GM10248 (cell line): ENCODE measurements around the gene MMD2.
"Not testable (repeated sequence)": the region's sequence is repeated elsewhere in the genome, so short reads cannot be mapped to it uniquely, and the experiment has no call there.

ENCODE experiments used
- CTCF ChIA-PET: fragments of 300-600 bp; sonication (Branson Sonifier 250); formaldehyde crosslinking; extraction: SDS; loops from one replicate; lab custom pipeline; 2021; ENCODE audit warnings: antibody characterized with exemption; lab: Yijun Ruan, JAX
- POLR2A ChIA-PET: fragments of 350-650 bp; sonication (Branson Sonifier 250); formaldehyde crosslinking; extraction: SDS; loops from one replicate; lab custom pipeline; 2020; ENCODE audit warnings: antibody characterized with exemption; lab: Yijun Ruan, JAX
- DNase-seq: peaks from one replicate; pipeline ENCODE4 v3.0.0; 2012; ENCODE audit errors: extremely low spot score
- CTCF ChIP-seq: IDR thresholded peaks from 2 replicates; pipeline ENCODE4 v1.5.1; 2012; ENCODE audit warnings: mild to moderate bottlenecking, low read depth; ENCODE audit errors: extremely low read depth, missing control alignments, control extremely low read depth

MMD2 gene

GRCh38 chr7:4998244-4998643 is 39.3 kb upstream of the MMD2 start:
- DNase-seq, result no peak
- ChIA-PET POLR2A (no interaction called here), CTCF (interaction anchor here (0.9 to 2.0 kb wide), 2 partner anchors 22 to 24 kb away, joined by 3 to 8 read pairs; no protein-coding TSS in a partner anchor)
- no peak for TF ChIP-seq CTCF

- TF ChIP-seq CTCF, result no peak
- ChIA-PET CTCF (interaction anchor here (0.9 to 3.7 kb wide), 3 partner anchors 9 to 49 kb away, joined by 3 to 15 read pairs (median 3); partner anchors contain the start of gene RBAK), POLR2A (no interaction called here)
- DNase-seq, result no peak
These were observed 37.8 kb upstream of the MMD2 start for GRCh38 chr7:4996696-4997222.

- TF ChIP-seq CTCF, result no peak
- ChIA-PET POLR2A (no interaction called here), CTCF (interaction anchor here (3.7 kb wide), 1 partner anchor 22 kb away, joined by 15 read pairs; no protein-coding TSS in a partner anchor)
- DNase-seq, result no peak
These were observed 36.5 kb upstream of the MMD2 start for GRCh38 chr7:4995429-4995969.

- TF ChIP-seq CTCF, result no peak
- CTCF ChIA-PET, result no interaction called here
- DNase-seq, result no peak
- POLR2A ChIA-PET, result no interaction called here
These were observed 34.5 kb upstream of the MMD2 start for GRCh38 chr7:4993471-4993870.

- POLR2A ChIA-PET, DNase-seq: not testable (repeated sequence)
- CTCF ChIA-PET, result interaction anchor here (1.2 to 1.6 kb wide), 2 partner anchors 9 to 102 kb away, joined by 4 to 10 read pairs; no protein-coding TSS in a partner anchor
These were observed 23.8 kb upstream of the MMD2 start for GRCh38 chr7:4982741-4983140.

- POLR2A ChIA-PET, CTCF ChIA-PET, DNase-seq: not testable (repeated sequence)
These were observed 22.4 kb upstream of the MMD2 start for GRCh38 chr7:4981295-4981890.

- ChIA-PET CTCF (interaction anchor here (0.8 to 0.9 kb wide), 2 partner anchors 22 to 110 kb away, joined by 3 read pairs; no protein-coding TSS in a partner anchor), POLR2A (interaction anchor here (0.7 kb wide), 1 partner anchor 199 kb away, joined by 3 read pairs; no protein-coding TSS in a partner anchor)
- not testable (repeated sequence) for DNase-seq
These were observed 16.6 kb upstream of the MMD2 start for GRCh38 chr7:4975626-4976025.

GRCh38 chr7:4973728-4974198 is 14.8 kb upstream of the MMD2 start:
- TF ChIP-seq CTCF, result peak; percentile 79
- peak; percentile 88 for DNase-seq
- CTCF ChIA-PET, result interaction anchor here (0.7 to 3.1 kb wide), 36 partner anchors 9 to 390 kb away, joined by 3 to 45 read pairs (median 4); partner anchors contain the start of gene RBAK
- POLR2A ChIA-PET, result interaction anchor here (0.5 to 0.6 kb wide), 2 partner anchors 21 to 256 kb away, joined by 4 to 5 read pairs; no protein-coding TSS in a partner anchor

- POLR2A ChIA-PET, DNase-seq: not testable (repeated sequence)
- CTCF ChIA-PET, result interaction anchor here (1.3 to 3.1 kb wide), 2 partner anchors 114 to 180 kb away, joined by 3 to 45 read pairs; no protein-coding TSS in a partner anchor
These were observed 13.5 kb upstream of the MMD2 start for GRCh38 chr7:4972446-4972845.
